MM.1S (cell line): ENCODE data around the gene TRIP4.

Source experiments
- DNase-seq: peaks from one replicate; pipeline ENCODE4 v3.0.0-alpha.2; 2015
- H2AFZ ChIP-seq: fragments of 300-600 bp; sonication (generic); 2 replicates; pipeline ENCODE4 v1.6.0; 2016; ENCODE audit warnings: antibody characterized with exemption, low read length
- H3F3A ChIP-seq: fragments of 300-600 bp; sonication (generic); 2 replicates; pipeline ENCODE4 v1.6.1; 2016; ENCODE audit warnings: mild to moderate bottlenecking, antibody characterized with exemption, low read length, moderate library complexity, mixed read lengths; ENCODE audit not compliant: insufficient read depth
- H3K27ac ChIP-seq: fragments of 300-600 bp; sonication (generic); 2 replicates; pipeline ENCODE4 v1.5.1; 2016; ENCODE audit warnings: mild to moderate bottlenecking, low read length
- H3K27me3 ChIP-seq: fragments of 300-600 bp; sonication (generic); replicated peaks from 2 replicates; pipeline ENCODE4 v1.6.0; 2016; ENCODE audit warnings: low read length; ENCODE audit not compliant: insufficient read depth
- H3K36me3 ChIP-seq: fragments of 300-600 bp; sonication (generic); replicated peaks from 2 replicates; pipeline ENCODE4 v1.6.1; 2016; ENCODE audit warnings: mild to moderate bottlenecking, low read length, mixed read lengths; ENCODE audit not compliant: insufficient read depth
- H3K4me1 ChIP-seq: fragments of 300-600 bp; sonication (generic); 2 replicates; pipeline ENCODE4 v1.6.1; 2016; ENCODE audit warnings: low read length, mixed read lengths
- H3K4me2 ChIP-seq: fragments of 300-600 bp; sonication (generic); 2 replicates; pipeline ENCODE4 v1.6.0; 2016; ENCODE audit warnings: low read depth, low read length
- H3K4me3 ChIP-seq: fragments of 300-600 bp; sonication (generic); 2 replicates; pipeline ENCODE4 v1.5.1; 2016; ENCODE audit warnings: low read length, mixed read lengths
- H3K79me2 ChIP-seq: fragments of 300-600 bp; sonication (generic); 2 replicates; pipeline ENCODE4 v1.6.1; 2016; ENCODE audit warnings: mixed run types, low read length, mixed read lengths
- H3K9ac ChIP-seq: fragments of 300-600 bp; sonication (generic); 2 replicates; pipeline ENCODE4 v1.6.1; 2016; ENCODE audit warnings: low read length, mixed read lengths
- H3K9me2 ChIP-seq: fragments of 300-600 bp; sonication (generic); replicated peaks from 2 replicates; pipeline ENCODE4 v1.6.1; 2016; ENCODE audit warnings: mild to moderate bottlenecking, low read length, mixed read lengths; ENCODE audit not compliant: insufficient read depth
- H3K9me3 ChIP-seq: fragments of 300-600 bp; sonication (generic); replicated peaks from 2 replicates; pipeline ENCODE4 v1.6.1; 2016; ENCODE audit warnings: mild to moderate bottlenecking, low read length, mixed read lengths; ENCODE audit not compliant: insufficient read depth
- H4K20me1 ChIP-seq: fragments of 300-600 bp; sonication (generic); 2 replicates; pipeline ENCODE4 v1.6.1; 2016; ENCODE audit warnings: mild to moderate bottlenecking, low read length, moderate library complexity, mixed read lengths; ENCODE audit not compliant: insufficient read depth
- EZH2 ChIP-seq: fragments of 300-600 bp; sonication (generic); optimal IDR thresholded peaks from 2 replicates; pipeline ENCODE3; 2017; ENCODE audit warnings: low read depth, mild to moderate bottlenecking, antibody characterized with exemption, low read length, mixed read lengths
- EZH2phosphoT487 ChIP-seq: fragments of 300-600 bp; sonication (generic); IDR thresholded peaks from 2 replicates; pipeline ENCODE4 v1.6.1; 2018; ENCODE audit warnings: antibody characterized with exemption, low read length
- TF ChIP-seq, protein P1 (sequence below): fragments of 300-600 bp; sonication (generic); IDR thresholded peaks from 2 replicates; pipeline ENCODE4 v1.5.1; 2016; ENCODE audit warnings: antibody characterized with exemption, low read length, mixed read lengths

The TRIP4 gene

DNA sequence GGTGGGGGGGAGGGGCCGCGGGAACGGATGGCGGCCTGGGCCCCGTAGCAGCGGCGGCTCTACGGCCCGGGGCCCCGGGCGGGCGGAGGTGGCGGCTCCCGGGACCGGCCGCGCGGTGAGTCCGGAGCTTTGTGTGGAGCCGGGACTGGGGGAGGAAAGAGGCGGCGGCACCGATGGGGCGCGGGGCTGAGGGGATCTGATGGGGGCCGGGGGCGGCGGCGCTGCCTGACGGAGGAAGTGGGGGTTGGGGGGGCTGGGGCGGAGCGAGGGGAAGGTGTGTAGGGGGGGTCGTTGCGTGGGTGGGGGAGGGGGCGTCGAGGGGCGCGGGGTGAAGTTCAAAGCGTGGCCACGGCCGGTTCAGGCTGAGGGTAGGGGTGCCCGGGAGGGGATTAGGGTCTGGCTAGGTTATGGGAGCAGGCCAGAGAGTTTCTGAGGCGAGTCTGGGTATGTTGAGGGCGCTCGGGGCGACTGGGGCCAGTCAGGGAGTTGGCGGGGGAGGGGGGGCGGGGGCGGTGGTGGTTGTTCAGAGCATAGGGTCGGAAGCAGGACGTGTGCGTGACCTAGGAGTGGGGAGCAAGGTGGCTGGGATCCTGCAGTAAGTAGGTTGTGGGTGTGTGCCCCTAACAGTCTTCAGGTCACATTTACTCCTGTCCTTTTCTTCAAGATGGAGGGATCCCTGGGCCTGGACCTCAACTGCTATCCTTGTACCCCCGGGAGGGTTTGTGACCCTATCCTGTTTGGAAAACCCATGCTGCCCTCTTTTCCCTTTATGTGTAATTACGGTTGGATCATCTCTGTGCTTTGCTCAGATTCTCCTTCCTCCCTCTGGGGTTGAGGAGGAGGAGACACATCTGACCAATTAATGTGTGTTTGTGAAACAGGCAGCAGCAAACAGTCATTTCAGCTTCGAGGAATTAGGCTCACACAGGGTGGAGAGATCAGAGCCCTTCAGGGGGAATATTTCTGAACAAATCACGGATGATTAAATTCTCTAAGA is 73.4 kb downstream of the TRIP4 start:
- Histone ChIP-seq H3K79me2 (peaks cover 42% of the 10 kb centered on the region), H3K9me2 (no peaks in the 10 kb centered on the region), H3K4me3 (peak overlapping the region; percentile 81), H3K4me2 (peak overlapping the region; percentile 94), H3K9ac (peak overlapping the region; percentile 61; the same call in 1 of the 2 replicates), H3K27me3 (no peaks in the 10 kb centered on the region), H3K4me1 (peaks cover 33% of the 10 kb centered on the region), H3K36me3 (no peaks in the 10 kb centered on the region), H4K20me1 (no peaks in the 10 kb centered on the region), H3K9me3 (no peaks in the 10 kb centered on the region), H3K27ac (peak overlapping the region; percentile 34; the same call in 1 of the 2 replicates), H2AFZ (peak overlapping the region; percentile 10), H3F3A (peaks cover 19% of the 10 kb centered on the region)
- TF ChIP-seq EZH2phosphoT487, result no peak
- TF ChIP-seq EZH2, result no peak
- TF ChIP-seq, protein P1, sequence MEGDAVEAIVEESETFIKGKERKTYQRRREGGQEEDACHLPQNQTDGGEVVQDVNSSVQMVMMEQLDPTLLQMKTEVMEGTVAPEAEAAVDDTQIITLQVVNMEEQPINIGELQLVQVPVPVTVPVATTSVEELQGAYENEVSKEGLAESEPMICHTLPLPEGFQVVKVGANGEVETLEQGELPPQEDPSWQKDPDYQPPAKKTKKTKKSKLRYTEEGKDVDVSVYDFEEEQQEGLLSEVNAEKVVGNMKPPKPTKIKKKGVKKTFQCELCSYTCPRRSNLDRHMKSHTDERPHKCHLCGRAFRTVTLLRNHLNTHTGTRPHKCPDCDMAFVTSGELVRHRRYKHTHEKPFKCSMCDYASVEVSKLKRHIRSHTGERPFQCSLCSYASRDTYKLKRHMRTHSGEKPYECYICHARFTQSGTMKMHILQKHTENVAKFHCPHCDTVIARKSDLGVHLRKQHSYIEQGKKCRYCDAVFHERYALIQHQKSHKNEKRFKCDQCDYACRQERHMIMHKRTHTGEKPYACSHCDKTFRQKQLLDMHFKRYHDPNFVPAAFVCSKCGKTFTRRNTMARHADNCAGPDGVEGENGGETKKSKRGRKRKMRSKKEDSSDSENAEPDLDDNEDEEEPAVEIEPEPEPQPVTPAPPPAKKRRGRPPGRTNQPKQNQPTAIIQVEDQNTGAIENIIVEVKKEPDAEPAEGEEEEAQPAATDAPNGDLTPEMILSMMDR, result no peak
- peak; percentile 49 for DNase-seq

DNA sequence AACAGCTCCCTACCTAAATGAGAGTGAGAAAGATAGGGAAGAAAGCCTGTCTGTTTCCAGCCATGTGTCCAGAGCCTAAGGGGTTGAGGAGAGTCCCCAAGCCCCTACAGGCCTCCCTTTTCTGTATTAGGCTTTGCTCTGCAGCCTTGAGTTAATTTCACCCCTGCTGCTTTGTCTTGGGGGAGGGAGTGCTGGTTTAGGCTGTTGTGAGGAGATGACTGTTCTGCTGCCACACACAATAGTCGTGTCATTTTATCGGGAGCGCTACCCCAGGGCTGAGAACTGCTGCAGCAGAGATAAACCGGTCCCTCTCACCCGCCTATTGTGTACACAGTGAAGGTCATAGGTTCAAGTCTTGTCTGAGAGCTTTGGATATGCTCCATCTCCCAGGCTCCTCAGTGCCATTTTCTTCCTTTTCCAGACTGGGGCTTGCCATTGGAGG is 74.1 kb downstream of the TRIP4 start:
- Histone ChIP-seq H3K4me2 (peak overlapping the region; percentile 94), H3K79me2 (peaks cover 49% of the 10 kb centered on the region), H3K9me2 (no peaks in the 10 kb centered on the region), H3K4me1 (peaks cover 33% of the 10 kb centered on the region), H3K27ac (peak overlapping the region; percentile 34; the same call in 1 of the 2 replicates), H3K9me3 (no peaks in the 10 kb centered on the region), H2AFZ (peak overlapping the region; percentile 10), H4K20me1 (no peaks in the 10 kb centered on the region), H3K27me3 (no peaks in the 10 kb centered on the region), H3F3A (peaks cover 19% of the 10 kb centered on the region), H3K4me3 (peak overlapping the region; percentile 81), H3K36me3 (no peaks in the 10 kb centered on the region), H3K9ac (peak overlapping the region; percentile 61; the same call in 1 of the 2 replicates)
- no peak for TF ChIP-seq EZH2phosphoT487
- TF ChIP-seq EZH2, result no peak
- TF ChIP-seq, protein P1, result no peak
- no peak for DNase-seq

DNA sequence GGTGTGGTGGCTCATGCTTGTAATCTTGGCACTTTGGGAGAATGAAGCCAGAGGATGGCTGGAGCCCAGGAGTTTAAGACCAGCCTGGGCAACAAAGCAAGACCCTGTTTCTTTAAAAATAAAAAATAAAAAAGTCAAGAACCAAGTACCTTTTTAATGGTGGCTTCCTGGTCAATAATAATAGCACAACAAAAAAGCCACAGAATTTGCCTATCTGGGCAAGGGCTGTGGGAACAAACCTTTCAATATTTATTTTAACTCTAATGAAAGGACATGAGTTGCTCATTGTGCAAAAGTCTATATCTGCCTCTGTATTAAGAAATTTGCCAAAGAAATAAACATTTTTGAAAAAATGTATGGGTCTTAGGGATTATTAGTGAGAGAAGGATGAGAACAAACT is 74.9 kb downstream of the TRIP4 start:
- Histone ChIP-seq H3K36me3 (no peaks in the 10 kb centered on the region), H3F3A (peaks cover 19% of the 10 kb centered on the region), H3K4me1 (peaks cover 33% of the 10 kb centered on the region), H3K4me3 (no peak overlapping the region), H3K9ac (no peak overlapping the region), H3K9me2 (no peaks in the 10 kb centered on the region), H3K27me3 (no peaks in the 10 kb centered on the region), H3K4me2 (peak overlapping the region; percentile 94), H3K79me2 (peaks cover 57% of the 10 kb centered on the region), H4K20me1 (no peaks in the 10 kb centered on the region), H3K27ac (no peak overlapping the region), H3K9me3 (no peaks in the 10 kb centered on the region), H2AFZ (no peak overlapping the region)
- TF ChIP-seq, protein P1, result no peak
- TF ChIP-seq EZH2 (no peak), EZH2phosphoT487 (no peak)
- DNase-seq, result no peak
